DOHH2 (cell line): ENCODE data around the gene GABRR2.

ENCODE experiments used
- EZH2phosphoT487 ChIP-seq: fragments of 200-600 bp; sonication (generic); IDR thresholded peaks from 2 replicates; pipeline ENCODE4 v1.6.1; 2017; ENCODE audit warnings: borderline replicate concordance, mild to moderate bottlenecking, antibody characterized with exemption, low read length, moderate library complexity, mixed read lengths
- TF ChIP-seq, protein P1 (sequence below): fragments of 200-600 bp; sonication (generic); IDR thresholded peaks from one replicate; pipeline ENCODE4 v1.5.1; 2014; ENCODE audit warnings: antibody characterized with exemption, mild to moderate bottlenecking, low read depth, low read length; ENCODE audit not compliant: poor library complexity, severe bottlenecking

DNA sequence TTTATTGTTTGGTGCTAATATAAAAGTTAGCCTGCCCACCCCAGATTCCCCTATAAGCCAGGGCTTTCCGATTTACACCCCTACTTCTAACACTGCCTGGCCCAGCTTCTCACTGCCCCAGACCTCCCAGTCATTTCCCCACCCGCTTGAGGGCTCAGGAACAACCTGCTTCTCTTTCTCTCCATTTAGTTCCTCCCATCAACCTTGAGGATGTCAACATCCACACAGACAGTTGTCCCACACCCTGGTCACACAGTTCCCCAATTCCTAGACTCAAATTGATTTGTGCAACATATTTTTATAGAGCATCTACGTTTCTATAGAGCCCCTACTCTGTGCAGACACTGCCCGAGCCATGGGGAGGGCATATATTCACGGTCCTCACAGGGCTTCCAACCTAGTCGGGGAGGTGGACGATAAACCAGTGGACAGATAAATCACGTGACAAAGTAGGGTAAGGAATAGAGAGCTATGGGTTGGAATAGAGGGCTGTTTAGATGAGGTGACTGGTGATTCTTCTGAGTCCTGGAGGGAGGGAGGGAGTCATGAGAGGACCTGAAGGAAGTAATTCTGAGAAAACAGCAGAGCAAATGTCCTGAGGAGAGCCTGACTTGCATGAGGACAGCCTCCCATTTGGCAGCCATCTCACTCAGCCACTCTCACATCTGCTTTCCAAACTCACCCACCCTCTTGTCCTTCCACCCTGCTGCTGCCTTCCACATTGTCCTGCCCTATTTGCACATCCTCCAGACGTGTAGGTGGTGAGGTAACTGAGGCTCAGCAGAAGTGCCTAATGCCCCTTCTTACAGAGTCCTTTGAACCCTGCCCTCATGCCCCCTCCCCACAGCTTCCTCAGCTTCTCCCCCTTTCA, 6.3 kb downstream of the GABRR2 start:
- TF ChIP-seq, protein P1, sequence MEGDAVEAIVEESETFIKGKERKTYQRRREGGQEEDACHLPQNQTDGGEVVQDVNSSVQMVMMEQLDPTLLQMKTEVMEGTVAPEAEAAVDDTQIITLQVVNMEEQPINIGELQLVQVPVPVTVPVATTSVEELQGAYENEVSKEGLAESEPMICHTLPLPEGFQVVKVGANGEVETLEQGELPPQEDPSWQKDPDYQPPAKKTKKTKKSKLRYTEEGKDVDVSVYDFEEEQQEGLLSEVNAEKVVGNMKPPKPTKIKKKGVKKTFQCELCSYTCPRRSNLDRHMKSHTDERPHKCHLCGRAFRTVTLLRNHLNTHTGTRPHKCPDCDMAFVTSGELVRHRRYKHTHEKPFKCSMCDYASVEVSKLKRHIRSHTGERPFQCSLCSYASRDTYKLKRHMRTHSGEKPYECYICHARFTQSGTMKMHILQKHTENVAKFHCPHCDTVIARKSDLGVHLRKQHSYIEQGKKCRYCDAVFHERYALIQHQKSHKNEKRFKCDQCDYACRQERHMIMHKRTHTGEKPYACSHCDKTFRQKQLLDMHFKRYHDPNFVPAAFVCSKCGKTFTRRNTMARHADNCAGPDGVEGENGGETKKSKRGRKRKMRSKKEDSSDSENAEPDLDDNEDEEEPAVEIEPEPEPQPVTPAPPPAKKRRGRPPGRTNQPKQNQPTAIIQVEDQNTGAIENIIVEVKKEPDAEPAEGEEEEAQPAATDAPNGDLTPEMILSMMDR, result no peak
- TF ChIP-seq EZH2phosphoT487, result no peak
